T-helper 17 cell (primary cell): ENCODE measurements around the gene AQP12A. TPM values are rescaled to one million over a fixed set of nuclear protein-coding genes. Genes with fewer than 3 reads are reported as not detected.

Source experiments
- ATAC-seq: fragments of 150-1000 bp; cut with Tn5 transposase; 2 replicates; pipeline ENCODE4 v1.10.0; 2021; ENCODE audit warnings: mild to moderate bottlenecking, moderate library complexity
- DNase-seq, 3 donors: peaks; one replicate each; pipeline versions ENCODE4 v3.0.0 to v3.0.0-alpha.2; 2020 to 2021
- H3K9me3 ChIP-seq: one replicate; pipeline ENCODE4 v1.7.0; 2013; ENCODE audit warnings: low read length, mild to moderate bottlenecking; ENCODE audit not compliant: control insufficient read depth, poor library complexity, severe bottlenecking
- H3K27ac Mint-ChIP-seq: one replicate; pipeline ENCODE4 v1.8.0; 2022; ENCODE audit warnings: mild to moderate bottlenecking, moderate library complexity, mixed read lengths
- H3K27me3 Mint-ChIP-seq: one replicate; pipeline ENCODE4 v1.8.0; 2022; ENCODE audit warnings: mixed read lengths
- H3K36me3 Mint-ChIP-seq: one replicate; pipeline ENCODE4 v1.8.0; 2022; ENCODE audit warnings: low read depth, mixed read lengths
- H3K4me1 Mint-ChIP-seq: one replicate; pipeline ENCODE4 v1.8.0; 2022; ENCODE audit warnings: mild to moderate bottlenecking, mixed read lengths
- H3K4me3 Mint-ChIP-seq: one replicate; pipeline ENCODE4 v1.8.0; 2022; ENCODE audit warnings: mild to moderate bottlenecking, moderate library complexity, mixed read lengths
- total RNA-seq, 4 donors: library from RNA in 2 of 4; stranded (reverse) in 2 of 4; gene quantifications; one replicate each; pipeline ENCODE4 v1.2.3 and lab custom pipeline; 2022 to 2026

Gene AQP12A
- total RNA-seq, 2 donors from 2014 or later, result not detected

DNA sequence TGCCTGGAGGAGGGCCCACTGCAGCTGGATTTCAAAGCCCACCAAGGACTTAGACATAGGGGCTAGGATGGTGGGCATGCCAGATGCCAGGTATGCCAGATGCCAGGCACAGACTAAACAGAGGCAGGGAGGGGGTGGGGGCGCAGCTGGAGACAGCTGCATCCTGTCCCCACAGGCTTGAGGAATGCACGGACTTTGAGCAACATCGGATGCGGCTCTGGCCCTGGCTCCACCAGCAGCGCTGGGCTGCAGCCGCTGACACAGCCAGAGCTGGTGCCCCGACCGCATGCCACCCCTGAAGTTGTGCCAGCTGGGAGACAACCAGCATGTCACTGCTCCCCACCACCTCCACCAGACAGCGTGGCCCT, 39.5 kb downstream of the AQP12A start:
- no peak overlapping the region for H3K27ac Mint-ChIP-seq
- H3K36me3 Mint-ChIP-seq, result no peaks in the 10 kb centered on the region
- H3K9me3 ChIP-seq, result no peaks in the 10 kb centered on the region
- ATAC-seq (no peak), DNase-seq (no peak)
- no peak overlapping the region for H3K4me3 Mint-ChIP-seq
- peaks cover 5% of the 10 kb centered on the region for H3K4me1 Mint-ChIP-seq
- H3K27me3 Mint-ChIP-seq, result peaks cover 7% of the 10 kb centered on the region

DNA sequence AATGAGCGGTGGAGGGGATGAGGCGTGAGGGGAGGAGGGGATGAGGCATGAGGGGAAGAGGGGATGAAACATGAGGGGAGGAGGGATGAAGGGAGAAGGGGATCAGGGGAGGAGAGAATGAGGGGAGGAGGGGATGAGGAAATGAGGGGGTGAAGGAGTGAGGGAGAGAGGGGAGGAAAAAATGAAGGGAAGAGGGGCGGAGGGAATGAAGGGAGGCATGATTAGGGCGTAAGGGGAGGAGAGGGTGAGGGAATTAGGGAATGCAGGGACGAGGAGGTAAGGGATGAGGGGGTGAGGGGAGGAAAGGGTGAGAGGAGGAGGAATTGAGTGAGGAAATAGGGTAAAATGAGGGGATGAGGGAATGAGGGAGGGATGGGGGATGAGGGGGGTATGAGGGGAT, 40.5 kb downstream of the AQP12A start:
- Mint-ChIP-seq H3K27me3 (peaks cover 7% of the 10 kb centered on the region), H3K4me3 (no peak overlapping the region), H3K27ac (no peak overlapping the region), H3K36me3 (no peaks in the 10 kb centered on the region), H3K4me1 (peaks cover 2% of the 10 kb centered on the region)
- H3K9me3 ChIP-seq, result no peaks in the 10 kb centered on the region
- no peak for ATAC-seq
- DNase-seq, result no peak

DNA sequence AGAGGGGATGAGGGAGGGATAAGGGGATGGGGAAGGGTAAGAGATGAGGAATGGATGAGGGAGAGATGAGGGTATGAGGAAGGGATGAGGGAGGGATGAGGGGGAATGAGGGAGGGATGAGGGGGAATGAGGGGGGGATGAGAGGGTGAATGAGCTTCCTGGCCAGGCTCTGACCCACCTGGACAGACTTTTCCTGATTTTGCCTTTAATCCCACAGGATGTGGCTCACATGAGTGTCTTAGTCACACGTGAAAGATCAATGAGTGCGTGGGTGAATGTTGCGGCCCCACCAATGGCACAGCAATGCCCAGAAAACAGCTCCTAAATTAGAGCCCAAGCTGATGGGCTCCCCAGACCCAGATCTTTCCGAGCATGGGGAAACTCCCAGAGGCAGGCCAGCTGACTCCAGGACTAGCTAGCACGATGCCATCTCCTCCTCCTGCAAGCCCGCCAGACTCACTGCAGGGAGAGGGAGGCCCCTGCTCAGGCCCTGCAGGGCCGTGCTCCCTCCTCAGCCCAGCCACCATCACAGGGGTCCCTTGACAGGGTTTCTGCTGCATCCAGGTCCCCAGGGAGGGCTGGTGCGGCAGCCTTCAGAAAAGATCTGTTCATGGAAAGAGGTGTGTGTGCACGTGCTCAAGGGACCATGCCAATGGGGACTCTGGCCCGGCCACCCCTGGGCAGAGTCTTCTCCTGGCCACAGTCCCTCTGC, 41.4 kb downstream of the AQP12A start:
- H3K27ac Mint-ChIP-seq, result no peak overlapping the region
- H3K9me3 ChIP-seq, result no peaks in the 10 kb centered on the region
- ATAC-seq, result no peak

DNA sequence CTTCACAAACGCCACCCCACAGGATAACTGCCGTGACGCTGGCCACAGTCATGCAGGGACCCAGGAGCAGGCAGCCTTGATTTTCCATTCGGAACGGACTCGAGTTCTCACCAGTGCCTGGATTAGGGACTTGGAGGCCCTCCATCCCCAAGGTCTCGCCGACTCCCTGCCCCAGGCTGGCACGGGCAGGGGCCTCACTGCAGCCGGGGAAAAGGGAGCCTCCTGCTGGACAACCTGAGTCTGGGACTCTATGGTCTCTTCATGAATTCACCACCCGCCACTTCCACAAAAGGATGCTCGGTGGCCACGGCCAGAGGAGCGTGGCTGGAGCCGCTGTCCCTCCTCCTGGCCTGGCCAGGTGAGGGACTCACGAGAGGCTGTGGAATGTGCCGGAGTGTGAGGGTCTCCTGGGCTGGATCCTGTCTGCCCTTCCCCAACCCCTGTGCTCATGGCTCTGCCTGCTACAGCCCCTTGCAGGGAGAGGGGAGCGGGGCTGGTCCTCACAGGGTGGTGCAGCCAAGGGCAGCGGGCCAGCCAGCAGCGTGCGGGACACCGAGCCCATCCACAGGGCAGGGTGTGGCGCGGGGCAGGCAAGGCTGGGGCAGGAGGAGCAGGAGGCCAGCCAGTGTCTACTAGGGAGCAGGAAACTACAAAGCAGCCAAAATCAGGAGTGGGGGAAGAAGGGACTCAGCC, 42.3 kb downstream of the AQP12A start:
- Mint-ChIP-seq H3K27ac (no peak overlapping the region), H3K4me3 (no peak overlapping the region), H3K27me3 (peaks cover 7% of the 10 kb centered on the region), H3K4me1 (peaks cover 2% of the 10 kb centered on the region), H3K36me3 (no peaks in the 10 kb centered on the region)
- H3K9me3 ChIP-seq, result no peaks in the 10 kb centered on the region
- ATAC-seq (peak; percentile 35), DNase-seq (no peak)

More for the DNA sequence above, 41.4 kb downstream of the AQP12A start:
- DNase-seq, result no peak
- peaks cover 2% of the 10 kb centered on the region for H3K4me1 Mint-ChIP-seq
- H3K4me3 Mint-ChIP-seq, result no peak overlapping the region
- peaks cover 7% of the 10 kb centered on the region for H3K27me3 Mint-ChIP-seq
- H3K36me3 Mint-ChIP-seq, result no peaks in the 10 kb centered on the region

DNA sequence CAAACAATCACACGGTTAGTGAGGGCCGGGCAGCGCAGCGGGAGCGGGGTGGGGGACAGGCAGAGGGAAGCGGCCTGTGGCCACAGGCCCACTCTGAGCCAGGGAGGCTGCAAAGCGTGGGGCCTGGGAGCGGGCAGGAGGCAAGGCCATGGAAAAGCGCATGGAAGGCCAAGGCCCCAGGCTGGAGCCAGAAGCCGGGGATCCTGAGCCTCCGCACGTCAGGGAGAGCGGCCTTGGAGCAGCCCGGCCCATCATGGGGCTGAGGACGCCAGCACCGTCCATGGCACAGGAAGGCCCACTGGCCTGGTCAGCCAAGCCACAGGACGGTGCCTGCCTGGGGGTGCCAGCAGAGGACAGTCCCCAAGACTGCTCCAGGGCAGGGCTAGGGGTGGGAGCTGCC, 43.1 kb downstream of the AQP12A start:
- H3K9me3 ChIP-seq, result no peaks in the 10 kb centered on the region
- Mint-ChIP-seq H3K36me3 (peaks cover 2% of the 10 kb centered on the region), H3K4me1 (peaks cover 9% of the 10 kb centered on the region), H3K4me3 (no peak overlapping the region), H3K27me3 (peaks cover 9% of the 10 kb centered on the region), H3K27ac (no peak overlapping the region)
- no peak for DNase-seq
- no peak for ATAC-seq

DNA sequence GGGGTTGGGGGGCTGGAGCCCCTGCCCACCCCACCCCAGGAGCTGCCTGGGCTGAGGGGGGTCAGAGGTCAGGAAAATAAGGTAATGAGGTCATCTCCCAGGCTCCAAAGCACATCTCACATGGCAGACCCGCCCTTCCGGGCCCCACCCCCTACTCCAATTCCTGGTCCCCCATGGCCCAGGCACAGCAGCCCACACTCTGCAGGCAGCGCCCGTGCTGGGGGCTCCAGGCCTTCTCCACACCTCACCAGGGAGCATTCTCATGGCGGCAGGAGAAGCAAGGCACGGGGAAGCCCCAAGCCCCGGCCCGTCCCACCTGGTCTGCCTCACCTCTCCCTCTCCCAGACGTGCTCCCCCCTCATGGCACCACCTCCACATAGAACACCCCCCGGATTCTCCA, 43.8 kb downstream of the AQP12A start:
- Mint-ChIP-seq H3K27me3 (peaks cover 9% of the 10 kb centered on the region), H3K4me1 (peaks cover 11% of the 10 kb centered on the region), H3K27ac (no peak overlapping the region), H3K36me3 (peaks cover 2% of the 10 kb centered on the region), H3K4me3 (no peak overlapping the region)
- no peaks in the 10 kb centered on the region for H3K9me3 ChIP-seq
- ATAC-seq, result no peak
- DNase-seq, result no peak

DNA sequence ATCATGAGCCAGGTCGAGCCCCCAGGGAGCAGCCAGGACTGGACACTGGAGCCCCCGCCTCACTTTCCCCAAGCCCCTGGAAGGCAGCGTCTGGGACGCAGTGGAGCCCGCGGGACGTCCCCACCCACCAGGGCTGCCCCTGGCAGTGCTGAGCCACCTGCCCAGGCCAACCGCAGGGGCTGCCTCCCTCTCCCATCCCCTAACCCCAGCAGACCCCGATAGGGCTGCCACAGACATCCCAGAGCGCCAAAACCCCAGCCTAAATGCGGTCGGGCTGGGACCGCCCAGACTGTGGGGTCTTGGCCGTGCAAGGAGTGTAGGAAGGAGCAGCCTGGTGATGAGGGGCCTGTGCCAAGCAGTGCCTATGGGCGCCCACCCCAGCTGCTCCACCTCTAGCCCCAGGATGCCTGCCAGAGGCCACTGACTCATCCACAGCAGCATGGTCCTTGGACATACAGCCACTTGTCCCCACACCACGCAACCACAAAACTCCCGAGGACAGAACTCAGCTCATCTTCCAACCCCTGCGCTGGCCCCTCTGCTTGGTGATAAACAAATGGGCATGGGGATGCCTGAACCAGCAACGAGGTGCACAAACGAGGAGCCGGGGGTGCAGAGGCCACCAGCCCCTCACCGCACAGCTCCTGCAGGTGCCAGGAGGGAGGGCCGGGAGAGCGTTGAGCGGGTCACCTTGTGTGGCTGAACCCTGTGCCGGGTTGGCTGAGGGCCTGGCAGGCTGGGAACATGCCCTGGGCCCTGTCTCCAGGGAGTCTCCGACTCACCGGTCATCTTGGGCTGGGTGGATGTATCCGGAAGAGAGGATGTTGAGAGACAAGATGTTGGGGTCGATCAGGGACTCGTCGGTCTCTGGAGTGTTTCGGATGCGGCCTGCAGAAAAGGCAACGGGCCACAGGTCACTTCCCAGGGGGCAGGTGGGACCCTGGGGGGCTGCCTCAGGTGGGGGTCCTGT, 44.9 kb downstream of the AQP12A start:
- no peak for DNase-seq
- Mint-ChIP-seq H3K27ac (no peak overlapping the region), H3K27me3 (peaks cover 9% of the 10 kb centered on the region), H3K4me3 (no peak overlapping the region), H3K4me1 (peaks cover 9% of the 10 kb centered on the region), H3K36me3 (peaks cover 2% of the 10 kb centered on the region)
- no peaks in the 10 kb centered on the region for H3K9me3 ChIP-seq
- no peak for ATAC-seq

DNA sequence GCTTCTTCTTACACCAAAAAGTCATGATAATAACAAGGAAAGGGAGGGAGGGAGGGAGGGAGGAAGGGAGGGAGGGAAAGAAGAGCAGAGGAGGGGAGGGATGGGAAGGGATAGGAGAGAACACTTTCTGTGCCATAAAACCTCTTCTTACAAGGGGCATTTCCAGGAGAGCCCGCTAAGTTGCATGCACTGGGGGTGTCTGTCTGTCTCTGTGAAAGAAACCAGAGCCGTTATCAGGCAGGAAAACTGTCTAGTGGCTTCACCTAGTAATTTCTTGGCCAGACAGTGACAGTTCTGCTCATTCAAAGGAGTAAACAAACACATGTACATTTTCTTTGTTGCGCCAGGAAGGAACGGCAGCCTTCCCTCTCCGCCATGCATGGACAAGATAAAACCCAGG, 45.8 kb downstream of the AQP12A start:
- no peak for ATAC-seq
- no peak overlapping the region for H3K4me3 Mint-ChIP-seq
- no peak for DNase-seq
- no peak overlapping the region for H3K27ac Mint-ChIP-seq
- H3K27me3 Mint-ChIP-seq, result peaks cover 9% of the 10 kb centered on the region
- peaks cover 2% of the 10 kb centered on the region for H3K36me3 Mint-ChIP-seq
- no peaks in the 10 kb centered on the region for H3K9me3 ChIP-seq
- peaks cover 10% of the 10 kb centered on the region for H3K4me1 Mint-ChIP-seq

DNA sequence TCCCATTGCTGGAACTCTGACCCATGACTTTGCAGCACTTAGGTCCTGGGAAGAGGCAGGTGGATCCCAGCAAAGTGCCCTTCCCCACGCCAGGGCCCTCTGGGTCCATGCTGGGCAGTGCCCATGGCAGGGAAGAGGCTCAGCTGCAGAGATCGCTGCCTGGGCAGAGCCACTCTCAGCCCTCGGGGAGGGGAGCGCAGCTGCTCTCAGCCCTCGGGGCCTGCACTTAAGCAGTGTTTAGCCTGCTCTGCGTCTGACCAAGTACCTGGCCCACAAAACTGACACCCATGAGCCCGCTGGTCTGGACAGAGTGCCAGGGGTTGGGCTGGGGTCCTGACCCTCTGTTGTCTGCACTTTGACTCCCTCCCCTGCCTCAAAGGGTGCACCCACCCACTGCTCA, 46.3 kb downstream of the AQP12A start:
- H3K4me3 Mint-ChIP-seq, result no peak overlapping the region
- DNase-seq, result no peak

DNA sequence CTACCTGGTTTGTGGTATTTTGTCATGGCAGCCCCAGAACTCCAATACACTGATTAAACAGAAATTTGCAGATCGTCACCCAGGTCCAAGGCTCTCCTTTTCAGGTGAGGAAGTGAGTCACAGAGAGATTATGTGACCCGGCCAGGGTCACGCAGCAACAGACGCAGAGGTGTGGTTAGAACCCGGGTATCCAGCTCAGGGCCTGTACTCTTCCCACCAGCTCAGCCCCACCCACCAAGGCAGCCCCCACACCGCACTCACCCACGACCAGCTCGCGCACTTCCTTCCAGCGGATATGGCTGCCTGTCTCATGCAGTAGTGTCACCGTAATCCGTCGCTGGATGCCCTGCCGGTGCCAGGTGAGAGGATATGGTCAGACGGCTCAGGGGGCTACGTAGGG, 48.1 kb downstream of the AQP12A start:
- Mint-ChIP-seq H3K4me3 (peak overlapping the region; percentile 66), H3K36me3 (peaks cover 2% of the 10 kb centered on the region), H3K4me1 (peaks cover 11% of the 10 kb centered on the region), H3K27ac (peak overlapping the region; percentile 77), H3K27me3 (peaks cover 10% of the 10 kb centered on the region)
- H3K9me3 ChIP-seq, result no peaks in the 10 kb centered on the region
- ATAC-seq (peak; percentile 80), DNase-seq (peak in 1 of 3 donors; percentile 23)

More for the DNA sequence above, 46.3 kb downstream of the AQP12A start:
- H3K27me3 Mint-ChIP-seq, result peaks cover 9% of the 10 kb centered on the region
- H3K27ac Mint-ChIP-seq, result no peak overlapping the region
- peaks cover 2% of the 10 kb centered on the region for H3K36me3 Mint-ChIP-seq
- ATAC-seq, result no peak
- peaks cover 10% of the 10 kb centered on the region for H3K4me1 Mint-ChIP-seq
- H3K9me3 ChIP-seq, result no peaks in the 10 kb centered on the region

DNA sequence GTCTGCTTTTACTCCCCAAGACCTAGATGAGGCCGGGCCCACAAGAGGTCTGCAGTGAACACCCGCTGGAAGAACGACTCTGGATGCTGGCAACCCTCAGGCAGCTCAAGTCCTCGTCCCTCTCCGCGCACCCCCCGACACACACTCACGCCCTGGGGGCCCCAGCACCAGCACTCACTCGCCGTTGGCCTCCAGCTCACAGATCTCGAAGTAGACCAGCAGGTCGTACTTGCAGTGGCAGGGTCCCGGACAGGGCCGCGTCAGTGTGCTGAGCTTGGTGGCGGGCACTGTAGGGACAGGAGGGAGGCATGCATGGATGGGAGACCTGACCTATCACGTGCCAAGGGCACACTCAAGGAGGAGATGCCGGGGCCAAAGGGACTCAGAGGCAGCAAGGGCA, 49.4 kb downstream of the AQP12A start:
- DNase-seq (no peak), ATAC-seq (no peak)
- Mint-ChIP-seq H3K4me3 (no peak overlapping the region), H3K27me3 (peaks cover 15% of the 10 kb centered on the region), H3K36me3 (peaks cover 2% of the 10 kb centered on the region), H3K27ac (no peak overlapping the region), H3K4me1 (peaks cover 14% of the 10 kb centered on the region)
- H3K9me3 ChIP-seq, result no peaks in the 10 kb centered on the region

DNA sequence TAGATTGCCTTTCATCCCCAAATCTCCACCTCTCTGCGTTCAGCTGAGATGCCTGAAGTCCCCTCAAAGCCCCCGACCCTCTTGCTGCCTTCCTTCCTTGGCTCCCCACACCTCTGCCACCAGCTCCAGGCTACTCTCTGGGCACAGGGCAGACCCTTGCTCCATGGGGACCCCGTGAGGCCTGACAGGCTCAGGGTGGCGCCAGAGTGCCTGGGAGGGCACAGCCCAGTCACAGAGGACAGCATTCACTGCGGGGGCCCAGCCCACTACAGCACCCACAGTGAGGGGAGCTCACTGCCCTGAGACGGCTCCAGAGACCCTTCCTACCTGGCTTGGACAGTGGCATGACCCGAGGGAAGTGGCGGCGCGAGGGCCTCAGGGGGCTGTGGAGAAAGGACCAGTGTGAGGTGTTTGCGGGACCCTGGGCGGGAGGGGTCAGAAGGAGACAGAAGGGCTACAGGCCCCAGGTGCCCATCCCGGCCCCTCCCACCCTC, 51.0 kb downstream of the AQP12A start:
- H3K4me3 Mint-ChIP-seq, result no peak overlapping the region
- peaks cover 14% of the 10 kb centered on the region for H3K4me1 Mint-ChIP-seq
- peaks cover 2% of the 10 kb centered on the region for H3K36me3 Mint-ChIP-seq

DNA sequence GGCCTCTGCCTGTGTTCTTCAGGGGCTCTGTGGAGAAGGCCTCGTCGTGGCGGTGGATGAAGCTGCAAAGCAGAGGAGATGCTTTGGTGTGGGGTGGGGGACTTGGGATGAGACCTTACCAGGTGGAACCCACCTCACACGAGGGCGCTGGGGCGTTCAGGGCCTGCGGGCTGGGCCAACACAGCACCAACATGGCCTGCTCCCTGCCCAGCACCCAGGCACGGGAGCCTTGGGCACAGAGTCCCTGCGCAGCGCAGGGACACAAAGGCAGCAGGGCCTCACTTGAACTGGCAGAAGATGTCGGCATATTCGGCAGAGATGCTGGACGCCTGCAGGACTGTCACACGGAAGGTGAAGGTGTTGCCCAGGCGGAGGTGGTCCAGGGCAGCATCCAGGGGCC, 53.8 kb downstream of the AQP12A start:
- peaks cover 15% of the 10 kb centered on the region for H3K27me3 Mint-ChIP-seq
- H3K27ac Mint-ChIP-seq, result no peak overlapping the region
- H3K9me3 ChIP-seq, result no peaks in the 10 kb centered on the region
- peaks cover 6% of the 10 kb centered on the region for H3K4me1 Mint-ChIP-seq
- H3K4me3 Mint-ChIP-seq, result no peak overlapping the region
- ATAC-seq (no peak), DNase-seq (no peak)
- no peaks in the 10 kb centered on the region for H3K36me3 Mint-ChIP-seq

More for the DNA sequence above, 51.0 kb downstream of the AQP12A start:
- no peak for DNase-seq
- no peaks in the 10 kb centered on the region for H3K9me3 ChIP-seq
- H3K27me3 Mint-ChIP-seq, result peaks cover 18% of the 10 kb centered on the region
- H3K27ac Mint-ChIP-seq, result no peak overlapping the region
- ATAC-seq, result no peak
